ENCODE data around the gene UQCC5.

- TF ChIP-seq CTCF (IDR thresholded peaks at IDR 0.05) (no peak), POLR2A (IDR thresholded peaks at IDR 0.05) (no peak)
Measured at GRCh38 chr3:52513281-52513680, 23.1 kb upstream of the UQCC5 start.

All from body of pancreas (tissue), 4 donors.